G401.6 (cell line): Measurements from ENCODE around the gene NEK5.
"Not testable (repeated sequence)": the region's sequence is repeated elsewhere in the genome, so short reads cannot be mapped to it uniquely, and the experiment has no call there.

Source experiments
- FAIRE-seq: peaks from 2 replicates; lab custom pipeline; 2012; peaks lifted over from hg19 to GRCh38; lab: Jason Lieb, UNC

Gene NEK5

GRCh38 chr13:52070929-52071523 is 57.8 kb downstream of the NEK5 start:
- FAIRE-seq = no peak

DNA sequence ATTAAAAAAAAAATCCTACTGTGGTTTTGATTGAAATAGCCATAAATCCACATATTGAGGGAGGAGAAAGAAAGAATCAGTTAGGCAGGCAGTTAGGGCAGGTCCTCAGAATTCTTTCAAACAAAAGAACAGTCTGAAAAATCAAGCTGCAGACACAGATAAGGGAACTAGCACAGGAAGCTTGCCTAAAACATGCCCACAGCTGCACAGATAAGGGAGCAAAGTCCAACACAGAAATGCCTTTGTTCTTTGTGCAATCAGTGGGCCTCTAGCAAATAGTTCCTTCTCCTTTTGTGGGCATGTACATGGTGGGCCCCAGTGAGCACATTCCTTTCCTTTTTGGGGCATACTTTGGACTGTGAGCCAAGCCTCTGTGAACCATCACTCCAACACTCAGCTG is 61.6 kb downstream of the NEK5 start:
- FAIRE-seq = no peak

GRCh38 chr13:52061587-52061986 is 67.3 kb downstream of the NEK5 start:
- no peak for FAIRE-seq

DNA sequence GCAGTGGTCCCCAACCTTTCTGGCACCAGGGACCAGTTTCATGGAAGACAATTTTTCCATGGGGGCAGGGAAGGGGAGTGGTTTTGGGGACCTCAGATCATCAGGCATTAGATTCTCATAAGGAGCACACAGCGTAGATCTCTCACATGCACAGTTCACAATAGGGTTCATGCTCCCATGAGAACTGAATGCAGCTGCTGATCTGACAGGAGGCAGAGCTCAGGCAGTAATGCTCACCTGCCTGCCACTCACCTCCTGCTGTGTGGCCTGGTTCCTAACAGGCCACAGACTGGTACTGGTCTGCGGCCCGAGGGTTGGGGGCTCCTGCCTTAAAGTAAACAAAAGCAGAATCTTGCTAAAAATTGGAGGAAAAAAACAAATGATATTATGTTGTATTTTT is 67.8 kb downstream of the NEK5 start:
- FAIRE-seq = not testable (repeated sequence)

- FAIRE-seq = no peak
Measured at GRCh38 chr13:52053460-52053859, 75.4 kb downstream of the NEK5 start.

DNA sequence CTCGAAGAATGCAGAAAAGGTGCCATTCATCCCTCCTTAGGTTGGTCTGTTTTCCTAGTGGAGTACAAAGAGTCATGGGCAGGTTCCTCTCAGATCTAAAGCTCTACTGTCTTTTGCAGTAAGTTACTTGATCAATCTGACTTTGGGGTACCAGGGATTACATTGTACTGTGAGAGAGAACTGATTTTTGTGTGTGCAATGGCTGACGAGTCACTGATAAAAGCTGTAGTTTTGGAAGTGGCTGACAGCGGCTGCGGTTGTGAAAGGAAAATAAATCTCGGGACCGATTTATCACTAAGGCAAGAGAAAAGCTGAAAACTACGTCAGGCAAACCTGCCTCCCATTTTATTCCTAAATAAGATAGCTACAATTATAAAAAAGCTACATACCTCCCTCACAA is 77.5 kb downstream of the NEK5 start:
- no peak for FAIRE-seq

DNA sequence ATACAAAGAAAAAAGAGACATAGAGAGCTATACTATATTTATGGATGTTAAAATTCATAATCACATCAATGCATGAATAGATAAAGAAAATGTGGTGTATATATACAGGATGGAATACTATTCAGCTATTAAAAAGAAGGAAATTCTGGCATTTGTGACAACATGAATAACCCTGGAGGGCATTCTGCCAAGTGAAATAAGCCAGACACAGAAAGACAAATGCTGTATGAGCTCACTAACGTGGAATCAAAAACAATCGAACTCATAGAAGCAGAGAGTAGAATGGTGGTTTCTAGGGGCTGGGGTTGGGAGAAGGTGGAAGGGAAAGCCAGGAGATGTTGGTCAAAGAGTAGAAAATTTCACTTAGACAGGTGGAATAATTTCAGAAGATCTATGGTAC is 80.4 kb downstream of the NEK5 start:
- FAIRE-seq = no peak

- FAIRE-seq = no peak
Measured at GRCh38 chr13:52047463-52047862, 81.4 kb downstream of the NEK5 start.

DNA sequence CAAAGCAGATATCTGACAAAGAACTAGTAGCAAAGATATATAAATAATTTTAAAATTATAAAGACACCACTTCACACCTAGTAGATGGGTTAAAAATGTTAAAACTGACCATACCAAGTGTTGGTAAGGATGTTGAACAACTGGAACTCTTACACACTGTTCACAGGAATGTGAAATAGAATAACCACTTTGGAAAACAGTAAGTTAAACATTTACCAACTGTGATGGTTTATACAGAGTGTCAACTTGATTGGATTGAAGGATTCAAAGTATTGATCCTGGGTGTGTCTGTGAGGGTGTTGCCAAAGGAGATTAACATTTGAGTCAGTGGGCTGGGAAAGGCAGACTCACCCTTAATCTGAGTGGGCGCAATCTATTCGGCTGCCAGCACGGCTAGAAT is 85.2 kb downstream of the NEK5 start:
- no peak for FAIRE-seq

GRCh38 chr13:52036037-52036436 is 92.8 kb downstream of the NEK5 start:
- no peak for FAIRE-seq

GRCh38 chr13:52034616-52035226 is 94.2 kb downstream of the NEK5 start:
- no peak for FAIRE-seq

DNA sequence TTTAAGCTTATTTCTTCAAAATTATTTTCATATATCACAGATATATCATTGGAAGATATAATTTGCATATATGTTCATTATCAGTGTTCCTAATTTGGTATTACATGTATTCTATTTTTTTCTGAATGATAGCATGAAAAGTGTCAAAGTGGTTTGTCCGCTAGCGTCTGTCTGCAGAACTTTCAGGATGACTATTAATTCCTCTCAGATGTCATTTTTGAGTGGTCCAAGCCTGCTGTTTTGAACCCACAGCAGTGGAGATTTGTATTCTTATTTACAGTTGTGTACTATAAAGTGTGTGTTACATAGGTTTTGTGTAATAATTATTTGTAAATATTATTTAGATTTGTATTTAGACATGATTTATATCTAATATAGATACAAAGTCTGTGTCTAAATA is 95.8 kb downstream of the NEK5 start:
- FAIRE-seq = no peak

- FAIRE-seq = not testable (repeated sequence)
Measured at GRCh38 chr13:52030401-52030800, 98.5 kb downstream of the NEK5 start.

DNA sequence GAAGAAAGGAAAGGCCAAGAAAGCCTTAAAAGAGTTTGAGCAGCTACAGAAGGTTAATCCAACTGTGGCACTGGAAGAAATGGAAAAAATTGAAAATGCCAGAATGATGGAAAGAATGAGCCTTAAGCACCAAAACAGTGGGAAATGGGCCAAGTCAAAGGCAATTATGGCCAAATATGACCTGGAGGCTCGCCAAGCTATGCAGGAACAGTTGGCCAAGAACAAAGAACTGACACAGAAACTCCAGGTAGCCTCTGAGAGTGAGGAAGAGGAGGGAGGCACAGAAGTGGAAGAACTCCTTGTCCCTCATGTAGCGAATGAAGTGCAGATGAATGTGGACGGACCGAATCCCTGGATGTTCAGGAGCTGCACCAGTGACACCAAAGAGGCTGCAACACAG is 99.3 kb downstream of the NEK5 start:
- no peak for FAIRE-seq

GRCh38 chr13:52027832-52028231 is 101.0 kb downstream of the NEK5 start:
- no peak for FAIRE-seq

DNA sequence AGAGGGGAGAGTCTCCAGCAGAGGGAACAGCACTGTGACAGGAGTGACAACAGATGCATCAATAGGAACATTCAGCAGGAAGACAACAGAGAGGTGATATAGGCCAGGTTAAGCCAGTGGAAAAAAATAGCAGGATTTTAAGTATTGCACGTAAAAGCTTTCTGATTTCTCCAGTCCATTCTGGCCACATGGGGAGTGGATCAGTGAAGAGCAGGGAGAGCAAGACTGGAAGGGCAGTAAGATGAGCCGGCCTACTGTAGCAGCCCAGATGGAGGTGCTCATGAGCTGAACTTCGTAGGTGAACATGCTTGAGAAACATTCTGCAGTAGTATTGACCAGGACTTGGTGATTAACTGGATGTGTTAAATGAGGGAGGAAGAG is 102.6 kb downstream of the NEK5 start:
- no peak for FAIRE-seq

DNA sequence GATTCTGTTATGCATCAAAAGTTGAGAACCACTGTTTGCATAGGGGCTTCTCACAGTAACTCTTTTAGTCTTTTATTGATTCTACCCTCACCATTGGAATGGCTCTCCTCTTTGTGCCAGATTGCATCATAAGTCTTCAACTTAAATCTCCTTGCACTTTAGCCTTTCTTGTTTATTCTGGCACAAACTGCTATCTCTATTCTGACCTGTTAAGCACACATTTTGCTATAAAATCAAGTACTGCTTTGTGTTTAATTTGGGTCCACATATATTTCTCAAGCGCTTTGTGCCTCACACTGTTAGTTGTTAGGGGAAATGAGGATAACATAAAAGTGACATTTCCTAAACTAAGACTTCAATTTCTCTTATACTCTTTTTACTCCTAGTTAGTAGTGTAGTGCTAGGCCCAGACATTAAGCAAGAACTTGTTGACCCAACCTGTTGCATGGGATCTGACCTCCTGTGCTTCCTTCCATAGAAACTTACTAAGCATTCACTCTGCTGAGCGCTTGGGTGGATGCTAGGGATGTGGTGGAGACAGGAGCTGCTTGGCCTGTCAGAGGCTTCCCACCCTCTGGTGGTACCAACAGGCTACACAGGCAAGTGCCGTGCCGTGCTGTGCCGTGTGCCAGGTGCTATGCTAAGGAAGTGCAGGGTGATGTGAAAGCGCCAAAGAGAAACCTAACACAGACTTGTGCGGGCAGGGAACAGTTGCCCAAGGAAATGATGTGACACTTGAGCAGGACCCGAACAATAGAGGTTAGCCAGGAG is 103.2 kb downstream of the NEK5 start:
- no peak for FAIRE-seq

GRCh38 chr13:52024481-52024880 is 104.4 kb downstream of the NEK5 start, which contains the start of gene UTP14C:
TSS of gene UTP14C (plus strand) at chr13:52024691. CDS start at chr13:52028805, 4,114 bp downstream.
- FAIRE-seq = no peak

GRCh38 chr13:52022356-52022755 is 106.5 kb downstream of the NEK5 start:
- no peak for FAIRE-seq

DNA sequence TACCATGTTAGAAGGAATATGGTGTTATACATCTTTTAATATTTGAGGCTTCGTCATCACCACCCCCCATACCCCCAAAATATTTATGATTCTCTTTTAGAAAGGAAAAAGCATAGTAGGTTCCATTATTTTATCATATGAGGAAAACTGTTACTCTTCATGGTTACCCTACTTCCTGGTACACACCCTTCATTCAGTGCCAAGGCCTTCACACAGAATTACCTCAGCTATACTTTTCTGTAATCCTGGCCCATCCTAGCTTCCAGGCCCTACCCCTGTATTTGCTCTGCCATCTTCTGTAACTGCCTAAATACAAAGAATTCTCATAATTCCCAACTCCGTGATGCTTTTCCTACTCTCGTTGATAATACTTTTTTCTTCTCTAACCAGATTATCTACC is 108.7 kb downstream of the NEK5 start:
- no peak for FAIRE-seq

DNA sequence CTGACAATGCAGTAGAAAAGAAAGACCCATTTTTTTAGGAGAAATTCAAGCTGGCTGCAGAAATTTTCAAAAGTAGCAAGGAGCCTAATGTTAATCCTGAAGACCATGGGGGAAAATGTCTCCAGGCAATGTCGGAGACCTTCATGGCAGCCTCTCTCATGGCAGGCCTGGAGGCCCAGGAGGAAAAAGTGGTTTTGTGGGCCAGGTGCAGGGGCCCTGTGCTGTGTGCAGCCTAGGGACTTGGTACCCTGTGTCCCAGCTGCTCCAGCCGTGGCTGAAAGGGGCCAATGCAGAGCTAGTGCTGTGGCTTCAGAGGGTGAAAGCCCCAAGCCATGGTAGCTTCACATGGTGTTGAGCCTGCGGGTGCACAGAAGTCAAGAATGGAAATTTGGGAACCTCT is 112.6 kb downstream of the NEK5 start:
- no peak for FAIRE-seq

DNA sequence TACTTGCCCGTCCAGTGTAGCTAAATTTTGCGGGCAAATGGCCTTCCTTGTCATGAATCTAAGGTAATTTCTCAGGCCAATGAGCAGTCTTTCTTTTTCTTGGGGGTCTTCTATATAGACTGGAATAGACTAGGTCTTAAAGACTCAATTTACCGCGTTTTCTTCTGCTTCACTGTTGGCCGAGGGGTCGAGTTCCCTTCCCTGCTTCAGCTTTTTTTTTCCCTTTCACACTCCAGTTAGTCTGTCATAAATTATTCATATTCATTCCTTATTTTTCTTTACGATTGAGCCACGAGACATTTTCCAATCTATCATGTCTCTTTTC is 116.4 kb downstream of the NEK5 start:
- FAIRE-seq = no peak

- FAIRE-seq = peak; percentile 98
Measured at GRCh38 chr13:52011632-52012511, 117.0 kb downstream of the NEK5 start, which contains the start of gene ALG11. TSS of gene ALG11 (plus strand) at chr13:52012398. CDS start at chr13:52012419, 21 bp downstream.
